GM21390 (cell line): Measurements from ENCODE around the gene HGS.

ENCODE experiments used
- ATAC-seq: cut with Tn5 transposase; IDR thresholded peaks from one replicate; pipeline ENCODE4 v1.9.1; 2021; ENCODE audit not compliant: unreplicated experiment

HGS gene

GRCh38 chr17:81683208-81683583 lies 615 bp upstream of the HGS start:
- ATAC-seq = peak; percentile 1

DNA sequence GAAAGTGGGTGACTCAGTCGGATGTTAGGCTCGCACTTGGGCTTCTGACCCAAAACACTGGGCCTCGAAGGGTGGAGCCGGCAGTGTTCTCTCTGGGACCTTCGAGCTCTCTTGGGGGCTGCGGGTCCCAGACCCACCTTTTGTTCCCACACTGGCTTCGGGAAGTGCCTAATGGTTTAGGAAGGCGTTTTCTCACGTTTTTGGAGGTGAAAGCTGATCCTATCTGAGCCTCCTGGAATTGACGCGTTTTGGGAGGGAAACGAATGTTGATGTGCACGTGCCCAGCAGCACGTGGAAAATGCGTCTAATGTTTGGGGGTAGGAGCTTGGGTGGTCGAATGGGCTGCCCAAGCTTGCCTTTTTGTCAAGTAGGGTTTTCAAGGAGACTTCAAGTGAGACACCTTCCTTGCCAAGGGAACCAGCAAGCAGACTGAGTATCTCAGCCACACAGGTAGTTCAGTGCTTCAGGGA lies 666 bp downstream of the HGS start:
- ATAC-seq = no peak

- ATAC-seq = no peak
Measured at GRCh38 chr17:81685108-81685507, 1.3 kb downstream of the HGS start.

GRCh38 chr17:81686614-81687013 lies 2.8 kb downstream of the HGS start:
- no peak for ATAC-seq

GRCh38 chr17:81687770-81688541 lies 4.1 kb downstream of the HGS start:
- no peak for ATAC-seq

GRCh38 chr17:81688616-81689015 lies 4.8 kb downstream of the HGS start:
- ATAC-seq = no peak

GRCh38 chr17:81690066-81690465 lies 6.3 kb downstream of the HGS start:
- no peak for ATAC-seq

GRCh38 chr17:81690549-81690948 lies 6.7 kb downstream of the HGS start:
- ATAC-seq = no peak

GRCh38 chr17:81691196-81691595 lies 7.4 kb downstream of the HGS start:
- no peak for ATAC-seq

GRCh38 chr17:81691608-81692007 lies 7.8 kb downstream of the HGS start:
- no peak for ATAC-seq

- no peak for ATAC-seq
Measured at GRCh38 chr17:81693509-81694210, 9.8 kb downstream of the HGS start.

DNA sequence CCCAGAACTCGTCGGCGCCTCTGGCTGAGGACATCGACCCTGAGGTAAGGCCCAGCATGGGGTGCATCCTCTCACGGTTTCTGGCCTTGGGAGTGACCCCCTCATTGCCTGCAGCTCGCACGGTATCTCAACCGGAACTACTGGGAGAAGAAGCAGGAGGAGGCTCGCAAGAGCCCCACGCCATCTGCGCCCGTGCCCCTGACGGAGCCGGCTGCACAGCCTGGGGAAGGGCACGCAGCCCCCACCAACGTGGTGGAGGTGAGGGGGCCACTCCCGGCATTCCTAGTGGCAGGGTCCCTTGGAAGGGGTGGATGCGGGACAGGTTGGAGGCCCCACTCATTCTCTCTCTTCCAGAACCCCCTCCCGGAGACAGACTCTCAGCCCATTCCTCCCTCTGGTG lies 11.0 kb downstream of the HGS start:
- ATAC-seq = no peak

GRCh38 chr17:81695211-81695610 lies 11.4 kb downstream of the HGS start:
- no peak for ATAC-seq

GRCh38 chr17:81695801-81696200 lies 12.0 kb downstream of the HGS start:
- ATAC-seq = no peak

DNA sequence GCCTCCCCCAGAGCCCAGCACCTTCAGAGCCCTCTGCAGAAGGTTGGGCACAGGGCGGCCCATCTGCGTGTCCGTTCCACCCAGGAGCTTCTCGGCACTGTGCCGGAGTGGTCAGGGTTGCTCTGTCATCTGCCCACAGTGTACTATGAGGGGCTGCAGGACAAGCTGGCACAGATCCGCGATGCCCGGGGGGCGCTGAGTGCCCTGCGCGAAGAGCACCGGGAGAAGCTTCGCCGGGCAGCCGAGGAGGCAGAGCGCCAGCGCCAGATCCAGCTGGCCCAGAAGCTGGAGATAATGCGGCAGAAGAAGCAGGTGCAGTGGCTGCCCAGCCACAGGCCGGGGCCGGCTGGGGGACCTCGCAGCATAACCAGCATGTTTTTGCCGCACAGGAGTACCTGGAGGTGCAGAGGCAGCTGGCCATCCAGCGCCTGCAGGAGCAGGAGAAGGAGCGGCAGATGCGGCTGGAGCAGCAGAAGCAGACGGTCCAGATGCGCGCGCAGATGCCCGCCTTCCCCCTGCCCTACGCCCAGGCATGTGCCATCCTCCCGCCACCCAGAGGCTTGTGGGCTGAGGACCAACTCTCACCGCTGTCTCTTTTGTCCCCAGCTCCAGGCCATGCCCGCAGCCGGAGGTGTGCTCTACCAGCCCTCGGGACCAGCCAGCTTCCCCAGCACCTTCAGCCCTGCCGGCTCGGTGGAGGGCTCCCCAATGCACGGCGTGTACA lies 12.6 kb downstream of the HGS start:
- ATAC-seq = no peak

GRCh38 chr17:81697261-81698044 lies 13.6 kb downstream of the HGS start:
- no peak for ATAC-seq

DNA sequence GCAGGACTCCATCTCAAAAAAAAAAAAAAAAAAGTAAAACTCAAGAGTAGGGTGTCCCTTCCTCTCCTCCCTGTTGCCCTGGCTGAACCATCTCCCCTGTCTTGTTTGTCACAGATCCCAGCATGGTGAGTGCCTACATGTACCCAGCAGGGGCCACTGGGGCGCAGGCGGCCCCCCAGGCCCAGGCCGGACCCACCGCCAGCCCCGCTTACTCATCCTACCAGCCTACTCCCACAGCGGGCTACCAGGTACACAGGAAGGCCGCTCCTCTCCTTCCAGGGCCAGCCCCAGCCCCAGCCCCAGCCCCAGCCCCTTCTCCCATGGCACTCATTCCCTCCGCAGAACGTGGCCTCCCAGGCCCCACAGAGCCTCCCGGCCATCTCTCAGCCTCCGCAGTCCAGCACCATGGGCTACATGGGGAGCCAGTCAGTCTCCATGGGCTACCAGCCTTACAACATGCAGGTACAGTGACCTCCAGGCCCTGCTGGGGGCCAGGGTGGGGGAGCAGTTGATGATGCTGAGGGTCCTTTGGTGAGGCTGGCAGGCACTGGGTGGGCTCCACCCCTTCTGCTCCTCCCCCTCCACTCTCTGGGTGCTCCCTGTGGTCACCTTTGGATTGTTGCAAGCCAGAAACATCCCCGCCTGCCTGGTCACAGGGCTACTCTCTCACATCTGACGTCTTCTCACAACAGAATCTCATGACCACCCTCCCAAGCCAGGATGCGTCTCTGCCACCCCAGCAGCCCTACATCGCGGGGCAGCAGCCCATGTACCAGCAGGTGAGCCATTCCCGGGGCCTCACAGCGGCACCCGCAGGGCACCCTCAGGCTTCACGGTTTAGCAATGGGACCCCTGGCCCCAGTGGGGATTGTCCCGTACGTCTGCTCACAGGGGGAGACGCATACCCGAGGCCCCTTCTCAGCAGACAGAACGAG lies 16.8 kb downstream of the HGS start:
- no peak for ATAC-seq

GRCh38 chr17:81701288-81702071 lies 17.7 kb downstream of the HGS start:
- no peak for ATAC-seq
